Body of pancreas (tissue), 4 donors: ENCODE results near the gene NUP188.

ENCODE experiments used
- POLR2A ChIP-seq, 3 donors: fragments of 450-650 bp; IDR thresholded peaks; one replicate each; pipeline ENCODE4 v1.6.1; 2016; ENCODE audit warnings: antibody characterized with exemption in 3 of 3, mild to moderate bottlenecking in 2 of 3
- TF ChIP-seq, protein P1 (sequence below), 7 experiments: fragments of 450-650 bp in 4 of 7; fragments of 200-600 bp in 3 of 7; sonication (generic) in 3 of 7; IDR thresholded peaks; one replicate each; pipeline ENCODE4 v1.5.1; 2016 to 2019; ENCODE audit warnings: antibody characterized with exemption in 7 of 7

GRCh38 chr9:129012893-129013448 is 65.5 kb downstream of the NUP188 start:
- TF ChIP-seq, protein P1, sequence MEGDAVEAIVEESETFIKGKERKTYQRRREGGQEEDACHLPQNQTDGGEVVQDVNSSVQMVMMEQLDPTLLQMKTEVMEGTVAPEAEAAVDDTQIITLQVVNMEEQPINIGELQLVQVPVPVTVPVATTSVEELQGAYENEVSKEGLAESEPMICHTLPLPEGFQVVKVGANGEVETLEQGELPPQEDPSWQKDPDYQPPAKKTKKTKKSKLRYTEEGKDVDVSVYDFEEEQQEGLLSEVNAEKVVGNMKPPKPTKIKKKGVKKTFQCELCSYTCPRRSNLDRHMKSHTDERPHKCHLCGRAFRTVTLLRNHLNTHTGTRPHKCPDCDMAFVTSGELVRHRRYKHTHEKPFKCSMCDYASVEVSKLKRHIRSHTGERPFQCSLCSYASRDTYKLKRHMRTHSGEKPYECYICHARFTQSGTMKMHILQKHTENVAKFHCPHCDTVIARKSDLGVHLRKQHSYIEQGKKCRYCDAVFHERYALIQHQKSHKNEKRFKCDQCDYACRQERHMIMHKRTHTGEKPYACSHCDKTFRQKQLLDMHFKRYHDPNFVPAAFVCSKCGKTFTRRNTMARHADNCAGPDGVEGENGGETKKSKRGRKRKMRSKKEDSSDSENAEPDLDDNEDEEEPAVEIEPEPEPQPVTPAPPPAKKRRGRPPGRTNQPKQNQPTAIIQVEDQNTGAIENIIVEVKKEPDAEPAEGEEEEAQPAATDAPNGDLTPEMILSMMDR (IDR thresholded peaks at IDR 0.05), result no peak
- TF ChIP-seq POLR2A (IDR thresholded peaks at IDR 0.05), result no peak
